GM12891 (cell line): ENCODE results near the gene LRIG3.
"Not testable (repeated sequence)": the region's sequence is repeated elsewhere in the genome, so short reads cannot be mapped to it uniquely, and the experiment has no call there.

Experiments
- DNase-seq: peaks from one replicate; pipeline ENCODE4 v3.0.0; 2011; ENCODE audit warnings: low spot score; ENCODE audit not compliant: insufficient read length
- FAIRE-seq: peaks from 2 replicates; lab custom pipeline; 2011; peaks lifted over from hg19 to GRCh38; lab: Jason Lieb, UNC
- PAX5 ChIP-seq: IDR thresholded peaks from 2 replicates; pipeline ENCODE4 v1.6.1; 2011; ENCODE audit warnings: low read length, moderate library complexity, mild to moderate bottlenecking; ENCODE audit not compliant: insufficient read depth, severe bottlenecking
- POLR2A ChIP-seq: IDR thresholded peaks from 2 replicates; pipeline ENCODE4 v1.6.1; 2011; ENCODE audit warnings: low read depth, low read length, control low read depth
- POLR2AphosphoS5 ChIP-seq: IDR thresholded peaks from 2 replicates; pipeline ENCODE4 v1.6.1; 2011; ENCODE audit warnings: low read depth, low read length, control low read depth
- POU2F2 ChIP-seq: IDR thresholded peaks from 2 replicates; pipeline ENCODE4 v1.6.1; 2011; ENCODE audit warnings: low read depth, mild to moderate bottlenecking, control low read depth, low read length, moderate library complexity
- SPI1 ChIP-seq: IDR thresholded peaks from 2 replicates; pipeline ENCODE4 v1.6.1; 2011; ENCODE audit warnings: low read depth, low read length, control low read depth
- TAF1 ChIP-seq: IDR thresholded peaks from 2 replicates; pipeline ENCODE4 v1.6.1; 2011; ENCODE audit warnings: low read depth, low read length, control low read depth

The LRIG3 gene

GRCh38 chr12:58957298-58957697, 37.0 kb upstream of the LRIG3 start:
- FAIRE-seq = no peak
- no peak for DNase-seq

GRCh38 chr12:58955849-58956248, 35.5 kb upstream of the LRIG3 start:
- no peak for FAIRE-seq
- TF ChIP-seq SPI1 (no peak), PAX5 (no peak)
- DNase-seq = no peak

More at GRCh38 chr12:58957298-58957697, 37.0 kb upstream of the LRIG3 start:
- TF ChIP-seq POLR2AphosphoS5 (no peak), POLR2A (no peak)

GRCh38 chr12:58954002-58954401, 33.7 kb upstream of the LRIG3 start:
- TF ChIP-seq POU2F2 = no peak
- no peak for TF ChIP-seq POLR2AphosphoS5
- no peak for TF ChIP-seq PAX5
- no peak for TF ChIP-seq SPI1
- no peak for TF ChIP-seq TAF1
- TF ChIP-seq POLR2A = no peak
- no peak for FAIRE-seq

GRCh38 chr12:58950739-58951100, 30.4 kb upstream of the LRIG3 start:
- no peak for DNase-seq
- FAIRE-seq = no peak
- no peak for TF ChIP-seq SPI1
- TF ChIP-seq POLR2AphosphoS5 = no peak
- no peak for TF ChIP-seq PAX5
- no peak for TF ChIP-seq POU2F2
- TF ChIP-seq TAF1 = no peak
- TF ChIP-seq POLR2A = no peak

More at GRCh38 chr12:58954002-58954401, 33.7 kb upstream of the LRIG3 start:
- no peak for DNase-seq

GRCh38 chr12:58949954-58950738, 29.8 kb upstream of the LRIG3 start:
- not testable (repeated sequence) for FAIRE-seq, DNase-seq

- DNase-seq = no peak
- TF ChIP-seq POLR2AphosphoS5 (no peak), POU2F2 (no peak), SPI1 (no peak), TAF1 (no peak), PAX5 (no peak), POLR2A (no peak)
- FAIRE-seq = no peak
Measured at GRCh38 chr12:58943079-58943478, 22.8 kb upstream of the LRIG3 start.

GRCh38 chr12:58942345-58942744, 22.0 kb upstream of the LRIG3 start:
- no peak for TF ChIP-seq POLR2A
- no peak for TF ChIP-seq TAF1
- no peak for TF ChIP-seq POU2F2
- TF ChIP-seq POLR2AphosphoS5 = no peak
- TF ChIP-seq SPI1 = no peak
- no peak for TF ChIP-seq PAX5
- FAIRE-seq (no peak), DNase-seq (no peak)

- no peak for TF ChIP-seq POLR2A
- TF ChIP-seq POU2F2 = no peak
- no peak for TF ChIP-seq TAF1
- no peak for TF ChIP-seq POLR2AphosphoS5
- TF ChIP-seq SPI1 = no peak
- no peak for TF ChIP-seq PAX5
- DNase-seq (no peak), FAIRE-seq (no peak)
Measured at GRCh38 chr12:58939399-58940100, 19.2 kb upstream of the LRIG3 start.

GRCh38 chr12:58938440-58938839, 18.1 kb upstream of the LRIG3 start:
- DNase-seq = no peak
- no peak for TF ChIP-seq SPI1
- no peak for TF ChIP-seq PAX5
- TF ChIP-seq POLR2AphosphoS5 = no peak
- TF ChIP-seq POLR2A = no peak
- TF ChIP-seq POU2F2 = no peak
- no peak for TF ChIP-seq TAF1
- no peak for FAIRE-seq

GRCh38 chr12:58934528-58934927, 14.2 kb upstream of the LRIG3 start:
- FAIRE-seq = no peak
- TF ChIP-seq PAX5 = no peak
- no peak for TF ChIP-seq SPI1
- TF ChIP-seq POLR2AphosphoS5 = no peak
- TF ChIP-seq TAF1 = no peak
- TF ChIP-seq POLR2A = no peak
- TF ChIP-seq POU2F2 = no peak
- DNase-seq = no peak
